GM11168 (cell line): Measurements from ENCODE around the gene AGXT.

Experiments
- in situ Hi-C: fragments of 300-500 bp; cut with MboI; formaldehyde crosslinking; loops from one replicate; pipeline ENCODE4 v1.12.0; 2022; ENCODE audit warnings: low sequenced_read_pairs; ENCODE audit not compliant: unreplicated experiment

Gene AGXT

DNA sequence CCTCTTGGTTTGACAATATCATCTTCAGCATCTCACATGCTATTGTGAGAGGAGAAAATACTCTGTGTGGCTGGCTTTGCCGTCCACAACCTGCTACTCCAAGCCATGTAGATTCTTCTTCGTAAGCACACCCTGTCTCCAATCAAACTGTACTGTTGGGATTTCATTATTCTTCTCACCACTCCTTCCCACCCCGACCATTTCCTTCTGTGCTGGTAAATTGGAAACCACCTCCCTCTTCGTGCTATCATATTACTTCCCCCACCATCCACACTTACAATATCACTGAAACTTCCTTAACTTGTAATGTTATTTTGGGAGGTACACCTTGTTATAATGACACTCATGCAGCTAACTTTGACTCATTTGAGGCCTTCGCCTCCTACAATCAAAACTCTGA is 3.2 kb upstream of the AGXT start:
- in situ Hi-C loops: no loop called here

GRCh38 chr2:240869109-240869955 is 708 bp downstream of the AGXT start:
- in situ Hi-C loops: no loop called here

DNA sequence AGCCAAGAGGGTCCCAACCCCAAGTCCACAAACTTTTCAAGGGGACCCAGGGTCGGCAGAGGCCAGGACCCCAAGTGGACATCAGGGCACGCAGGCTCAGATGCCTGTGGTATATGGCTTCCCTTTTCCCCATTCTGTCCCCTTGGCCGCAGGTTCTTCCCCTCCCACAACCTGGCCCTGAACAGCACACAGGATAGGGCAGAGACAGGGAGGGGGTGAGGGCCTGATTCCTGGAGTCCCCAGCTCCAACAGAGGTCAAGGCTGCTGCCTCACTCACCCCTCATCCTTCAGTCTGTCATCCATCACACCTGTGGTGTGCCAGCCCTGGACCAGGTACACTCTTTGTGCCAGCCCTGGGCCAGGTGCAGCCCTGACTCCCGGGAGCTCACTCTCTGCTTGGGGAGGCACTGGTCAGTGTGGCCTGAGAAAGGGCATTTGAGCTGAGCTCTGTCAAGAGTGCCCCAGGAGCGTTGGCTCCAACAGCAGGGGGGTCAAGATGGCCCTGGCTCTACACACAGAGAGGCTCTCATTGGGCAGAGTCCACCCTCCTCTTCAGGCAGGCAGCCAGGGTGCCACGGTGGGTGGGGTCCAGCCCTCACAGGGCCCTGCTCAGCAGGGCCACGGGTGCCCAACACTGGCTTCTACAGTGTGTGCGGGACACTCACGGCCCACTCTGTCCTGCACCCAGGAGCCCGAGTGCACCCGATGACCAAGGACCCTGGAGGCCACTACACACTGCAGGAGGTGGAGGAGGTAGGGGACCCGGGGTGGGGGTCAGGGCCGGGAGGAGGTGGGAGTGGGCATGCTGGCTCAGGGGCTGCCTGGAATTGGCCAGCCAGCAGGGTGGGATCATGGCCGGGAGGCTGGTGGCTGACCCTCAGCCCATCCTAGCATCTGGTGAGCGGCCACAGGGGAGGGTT is 1.6 kb downstream of the AGXT start:
- in situ Hi-C loops: no loop called here

- in situ Hi-C loops: no loop called here
Measured at GRCh38 chr2:240871071-240871958, 2.7 kb downstream of the AGXT start.

DNA sequence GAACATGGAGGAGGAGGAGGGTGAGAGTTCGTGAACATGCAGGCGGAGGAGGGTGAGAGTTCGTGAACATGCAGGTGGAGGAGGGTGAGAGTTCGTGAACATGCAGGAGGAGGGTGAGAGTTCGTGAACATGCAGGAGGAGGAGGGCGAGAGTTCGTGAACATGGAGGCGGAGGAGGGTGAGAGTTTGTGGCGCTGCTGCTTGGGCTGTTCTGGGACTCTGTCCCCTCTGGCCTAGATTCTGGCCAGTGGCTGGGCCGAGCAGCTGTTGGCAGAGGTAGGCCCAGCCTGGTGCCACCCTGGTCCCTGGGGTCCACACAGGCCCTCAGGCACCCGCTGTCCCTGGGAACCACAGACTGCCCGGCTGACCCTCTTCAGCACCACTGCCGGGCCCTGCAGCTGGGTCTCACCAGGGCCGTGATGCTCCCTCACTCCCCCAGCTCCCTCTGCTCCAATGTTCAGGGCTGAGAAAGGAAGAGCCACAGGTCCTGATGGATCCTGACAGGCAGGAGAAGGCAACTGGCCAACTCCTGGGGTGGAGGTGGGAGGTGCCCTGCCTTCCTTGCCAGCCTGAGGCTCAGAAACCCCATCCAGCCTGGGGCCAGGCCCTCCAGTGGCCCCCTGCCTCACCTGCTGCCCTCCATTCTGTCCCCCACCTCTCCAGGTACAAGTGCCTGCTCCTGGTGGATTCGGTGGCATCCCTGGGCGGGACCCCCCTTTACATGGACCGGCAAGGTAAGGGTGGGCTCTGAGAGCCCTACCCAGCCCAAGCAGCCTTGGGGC is 3.9 kb downstream of the AGXT start:
- in situ Hi-C loops: no loop called here

DNA sequence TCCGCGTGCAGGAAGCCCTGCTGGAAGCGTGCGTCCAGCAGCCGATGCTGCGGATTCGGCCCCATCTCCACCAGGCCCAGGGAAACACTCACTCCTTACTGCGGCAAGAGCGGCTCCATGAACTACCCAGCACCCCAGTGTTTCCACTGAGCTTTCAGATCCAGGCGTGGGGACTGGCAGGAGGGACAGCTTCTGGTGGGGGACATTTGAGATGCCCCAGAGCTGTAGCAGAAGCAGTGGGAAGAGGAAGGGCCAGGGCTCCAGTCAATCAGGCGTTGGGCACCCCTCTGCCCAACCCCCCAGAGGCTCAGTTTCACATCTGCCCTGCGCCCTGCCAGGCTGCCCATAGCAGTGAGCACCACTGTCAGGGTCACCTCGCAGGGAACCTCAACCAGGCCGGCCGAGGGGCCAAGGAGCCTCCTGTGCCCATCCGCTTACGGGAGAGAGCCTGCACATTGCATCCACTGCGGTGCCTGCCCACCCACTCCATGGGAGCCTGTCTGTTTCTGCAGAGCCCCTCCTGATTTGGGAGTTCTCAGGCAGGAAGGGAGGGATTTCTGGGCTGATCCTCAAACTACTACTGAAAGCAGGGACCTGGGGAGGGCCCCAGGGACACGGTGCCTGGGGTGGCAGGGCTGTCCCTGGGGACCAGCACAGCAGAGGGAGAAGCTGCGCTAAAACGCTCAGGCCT is 4.6 kb downstream of the AGXT start:
- in situ Hi-C loops: no loop called here

DNA sequence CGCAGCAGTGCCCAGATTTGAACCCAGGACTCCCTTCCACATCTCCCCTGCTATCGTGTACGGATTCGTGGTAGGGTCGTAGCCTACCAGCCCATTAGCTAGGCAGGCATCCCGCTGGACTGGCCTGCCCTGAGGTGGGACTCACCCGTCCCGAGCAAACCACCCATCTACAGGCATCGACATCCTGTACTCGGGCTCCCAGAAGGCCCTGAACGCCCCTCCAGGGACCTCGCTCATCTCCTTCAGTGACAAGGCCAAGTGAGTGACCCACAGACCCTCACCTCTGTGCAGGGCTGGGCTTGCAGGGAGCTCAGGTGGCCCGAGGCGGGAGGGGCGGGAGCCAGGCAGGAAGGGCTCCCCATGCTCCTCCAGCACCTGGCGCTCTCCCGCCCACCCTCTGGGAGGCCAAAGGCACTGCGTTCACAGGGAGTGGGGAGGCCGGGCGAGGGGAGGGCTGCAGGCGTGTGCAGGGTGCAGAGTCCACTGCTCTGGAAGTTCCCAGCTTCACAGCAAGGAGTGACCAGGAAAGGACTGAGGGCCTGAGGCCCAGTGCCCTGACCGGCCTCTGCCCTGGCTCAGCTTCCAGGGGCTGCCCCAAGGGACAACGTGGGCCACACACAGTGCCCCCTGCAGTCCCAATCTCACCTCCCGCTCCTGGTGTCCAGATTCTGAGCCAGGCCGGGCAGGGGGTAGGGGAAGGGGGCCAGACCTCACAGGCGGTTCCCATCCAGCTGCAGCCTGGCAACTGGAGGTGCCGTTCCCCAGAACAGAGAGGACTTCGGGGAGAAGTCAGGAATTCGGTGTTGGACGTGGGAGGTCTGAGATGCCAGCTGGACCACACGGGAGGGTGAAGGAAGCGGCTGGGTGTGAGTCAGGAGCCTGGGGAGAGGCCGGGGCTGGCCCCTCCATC is 5.4 kb downstream of the AGXT start:
- in situ Hi-C loops: no loop called here

DNA sequence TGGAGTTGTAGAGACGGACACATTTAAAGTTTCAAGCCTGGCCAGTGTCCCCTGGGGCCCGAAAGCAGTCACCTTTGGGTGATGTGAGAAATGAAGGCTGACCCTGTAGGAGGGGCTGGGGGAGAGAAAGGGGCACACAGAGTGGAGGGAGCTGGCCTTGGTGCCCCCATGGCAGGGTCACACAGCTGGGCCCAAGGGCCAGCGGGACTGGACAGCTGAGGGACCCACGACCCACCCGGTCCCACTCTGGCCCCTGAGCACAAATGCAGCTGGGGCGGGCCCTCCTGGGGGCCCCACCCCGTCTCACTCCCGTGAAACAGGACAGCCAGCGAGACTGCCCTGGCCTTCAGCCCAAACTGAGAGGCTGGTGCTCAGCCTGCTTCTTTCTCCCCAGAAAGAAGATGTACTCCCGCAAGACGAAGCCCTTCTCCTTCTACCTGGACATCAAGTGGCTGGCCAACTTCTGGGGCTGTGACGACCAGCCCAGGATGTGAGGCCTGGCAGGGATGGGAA is 6.1 kb downstream of the AGXT start:
- in situ Hi-C loops: no loop called here

DNA sequence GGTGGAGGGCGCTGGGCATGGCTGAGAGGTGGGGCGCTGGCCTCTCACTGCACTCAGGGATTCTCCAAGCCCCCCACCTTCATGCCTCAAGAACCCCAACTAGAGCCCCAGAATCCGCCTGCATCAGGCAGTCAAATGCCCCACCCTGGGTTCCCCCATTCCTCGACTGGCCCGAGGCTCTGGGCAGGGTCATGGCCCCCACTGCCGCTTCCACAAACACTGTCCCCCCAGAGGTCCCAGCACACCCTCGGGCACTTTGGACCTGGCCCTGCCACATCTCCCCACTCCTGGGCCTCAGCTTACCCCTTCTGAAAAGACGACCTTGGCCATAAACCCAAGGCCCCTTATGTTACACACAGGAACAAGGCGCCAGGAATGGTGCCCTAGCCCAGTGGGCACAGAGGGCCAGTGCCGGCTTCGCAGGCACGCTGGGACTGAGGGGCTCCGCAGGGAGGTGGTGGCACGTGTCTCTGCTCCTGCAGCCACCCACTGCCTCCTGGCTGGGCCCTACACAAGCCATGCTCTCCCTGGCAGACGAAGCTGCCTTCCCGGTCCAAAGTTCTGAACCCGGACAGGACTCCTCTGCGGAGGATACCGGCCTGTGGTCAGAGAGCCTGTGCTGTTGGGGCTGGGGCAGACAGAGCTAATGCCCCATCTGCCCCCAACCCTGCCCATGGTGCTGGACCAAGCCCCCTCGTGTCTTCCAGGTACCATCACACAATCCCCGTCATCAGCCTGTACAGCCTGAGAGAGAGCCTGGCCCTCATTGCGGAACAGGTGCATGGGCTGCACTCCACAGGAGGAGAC is 6.8 kb downstream of the AGXT start:
- in situ Hi-C loops: no loop called here

DNA sequence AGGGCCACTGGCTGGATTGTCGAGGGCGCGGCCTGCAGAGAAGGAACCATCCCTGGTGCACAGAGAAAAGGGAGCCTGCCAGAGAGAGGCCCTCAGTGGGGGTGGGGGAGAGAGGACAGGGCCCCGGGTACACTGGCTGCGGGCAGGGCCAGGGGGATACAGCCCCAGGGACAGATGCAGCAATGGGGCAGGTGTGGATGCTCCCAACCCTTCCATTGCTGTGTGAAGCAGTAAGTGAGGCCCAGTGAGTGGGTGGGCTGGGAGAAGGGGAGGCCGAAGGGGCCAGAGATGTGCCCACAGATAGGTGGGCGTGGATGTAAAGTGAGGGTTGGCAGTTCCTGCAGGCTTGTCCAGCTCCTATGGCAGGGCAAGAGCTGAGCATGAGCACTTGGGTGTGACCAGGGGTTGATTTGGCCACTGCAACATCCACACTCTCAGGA is 7.4 kb downstream of the AGXT start:
- in situ Hi-C loops: no loop called here

DNA sequence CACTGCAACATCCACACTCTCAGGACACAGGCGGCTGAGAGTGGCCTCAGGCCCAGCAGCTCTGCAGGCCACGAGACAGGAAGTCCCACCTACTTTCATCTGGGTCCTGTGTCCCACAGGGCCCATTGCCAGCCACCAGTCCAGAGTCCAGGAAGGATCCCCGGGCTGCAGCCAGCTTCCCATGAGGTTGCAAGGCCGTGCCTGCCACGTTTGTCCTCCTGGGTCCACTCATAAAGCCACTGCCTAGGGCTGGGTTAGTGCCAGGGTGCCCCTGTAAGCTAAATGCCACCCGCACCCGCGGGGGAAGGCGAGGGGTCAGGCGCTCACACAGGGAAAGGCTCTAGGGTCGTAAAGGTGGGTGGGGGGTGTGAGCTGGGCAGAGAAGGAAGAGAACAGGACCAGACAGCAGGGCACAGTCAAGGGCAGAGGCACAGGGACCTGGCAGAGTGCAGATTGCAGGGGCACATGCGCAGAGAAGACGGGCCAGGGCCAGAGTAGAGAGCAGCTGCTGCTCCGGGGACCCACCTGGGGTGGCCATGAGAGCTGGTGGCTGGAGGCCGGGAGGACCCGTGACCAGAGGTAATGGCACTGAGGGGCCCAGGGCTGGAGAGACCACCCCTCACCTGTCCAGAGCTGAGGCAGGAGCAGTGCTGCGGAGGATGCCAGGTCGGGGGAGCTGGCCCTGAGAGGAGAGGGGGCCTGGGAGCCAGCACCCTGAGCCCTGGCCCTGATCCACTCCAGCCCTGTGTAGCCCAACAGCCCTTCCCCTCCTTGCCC is 8.0 kb downstream of the AGXT start:
- in situ Hi-C loops: no loop called here

DNA sequence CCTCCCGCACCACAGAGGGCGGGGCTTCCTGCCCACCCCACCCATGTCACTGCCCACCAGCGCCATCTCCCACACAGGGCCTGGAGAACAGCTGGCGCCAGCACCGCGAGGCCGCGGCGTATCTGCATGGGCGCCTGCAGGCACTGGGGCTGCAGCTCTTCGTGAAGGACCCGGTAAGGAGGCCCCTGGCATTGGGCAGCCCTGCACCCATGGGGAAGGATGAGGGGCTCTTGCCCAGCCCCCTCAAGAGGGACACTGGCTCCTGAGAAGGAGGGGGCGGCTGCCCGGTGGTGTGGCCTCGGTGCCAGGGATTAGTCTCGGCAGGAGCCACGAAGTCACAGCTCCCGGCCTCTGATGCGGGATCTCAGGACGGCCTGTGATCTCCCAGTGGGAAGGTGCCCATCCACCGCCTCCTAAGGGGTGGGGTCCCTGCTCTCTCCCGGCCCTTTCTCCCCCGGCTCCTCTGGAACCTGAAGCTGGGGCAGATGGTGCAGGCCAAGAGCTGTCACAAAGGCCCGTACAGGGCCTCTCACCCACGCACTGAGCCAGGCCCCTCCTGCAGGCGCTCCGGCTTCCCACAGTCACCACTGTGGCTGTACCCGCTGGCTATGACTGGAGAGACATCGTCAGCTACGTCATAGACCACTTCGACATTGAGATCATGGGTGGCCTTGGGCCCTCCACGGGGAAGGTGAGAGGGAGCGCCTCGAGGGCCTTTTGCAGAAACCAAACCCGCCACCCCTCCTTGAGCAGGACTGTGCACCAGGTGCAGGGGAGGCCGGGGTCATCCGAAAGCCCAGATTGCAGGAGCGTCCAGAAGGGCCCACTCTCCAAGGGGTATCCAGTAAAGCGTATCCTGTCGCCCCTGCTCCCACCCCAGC is 9.1 kb downstream of the AGXT start:
- in situ Hi-C loops: no loop called here

- in situ Hi-C loops: no loop called here
Measured at GRCh38 chr2:240878341-240878936, 9.8 kb downstream of the AGXT start.

DNA sequence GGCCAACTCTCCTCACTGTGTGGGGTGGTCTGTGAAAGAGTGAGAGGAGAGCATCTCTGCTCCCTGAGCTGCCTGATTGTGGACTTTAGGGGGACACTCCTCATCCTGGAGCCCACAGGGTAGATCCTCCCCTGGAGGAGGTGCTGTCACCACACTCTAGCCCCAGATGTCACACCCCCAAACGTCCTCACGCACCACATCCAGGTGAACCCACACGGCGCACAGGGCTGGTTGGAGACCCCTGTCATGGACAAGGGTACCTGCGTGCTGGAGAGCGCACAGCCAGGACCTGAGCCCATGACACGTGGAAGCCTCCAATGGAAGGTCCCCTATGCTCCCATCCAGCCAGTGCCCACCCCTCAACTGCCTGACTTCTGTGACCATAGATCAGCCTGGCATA is 10.5 kb downstream of the AGXT start:
- in situ Hi-C loops: no loop called here

- in situ Hi-C loops: no loop called here
Measured at GRCh38 chr2:240881913-240882312, 13.3 kb downstream of the AGXT start.
